Panc1 (cell line): Measurements from ENCODE around the gene C1RL.

Source experiments
- REST ChIP-seq, 2 experiments: IDR thresholded peaks; 2 replicates each; pipeline ENCODE4 v1.6.1; 2011 to 2012; ENCODE audit warnings: low read depth in 2 of 2, control low read depth in 1 of 2, low read length in 1 of 2, mild to moderate bottlenecking in 1 of 2, moderate library complexity in 1 of 2; ENCODE audit not compliant: insufficient read depth in 1 of 2
- TF ChIP-seq, protein P1 (sequence below): fragments of 450-650 bp; IDR thresholded peaks from 2 replicates; pipeline ENCODE4 v1.5.1; 2017; ENCODE audit warnings: mild to moderate bottlenecking

GRCh38 chr12:7152818-7153217 is 43.8 kb upstream of the C1RL start:
- TF ChIP-seq, protein P1, sequence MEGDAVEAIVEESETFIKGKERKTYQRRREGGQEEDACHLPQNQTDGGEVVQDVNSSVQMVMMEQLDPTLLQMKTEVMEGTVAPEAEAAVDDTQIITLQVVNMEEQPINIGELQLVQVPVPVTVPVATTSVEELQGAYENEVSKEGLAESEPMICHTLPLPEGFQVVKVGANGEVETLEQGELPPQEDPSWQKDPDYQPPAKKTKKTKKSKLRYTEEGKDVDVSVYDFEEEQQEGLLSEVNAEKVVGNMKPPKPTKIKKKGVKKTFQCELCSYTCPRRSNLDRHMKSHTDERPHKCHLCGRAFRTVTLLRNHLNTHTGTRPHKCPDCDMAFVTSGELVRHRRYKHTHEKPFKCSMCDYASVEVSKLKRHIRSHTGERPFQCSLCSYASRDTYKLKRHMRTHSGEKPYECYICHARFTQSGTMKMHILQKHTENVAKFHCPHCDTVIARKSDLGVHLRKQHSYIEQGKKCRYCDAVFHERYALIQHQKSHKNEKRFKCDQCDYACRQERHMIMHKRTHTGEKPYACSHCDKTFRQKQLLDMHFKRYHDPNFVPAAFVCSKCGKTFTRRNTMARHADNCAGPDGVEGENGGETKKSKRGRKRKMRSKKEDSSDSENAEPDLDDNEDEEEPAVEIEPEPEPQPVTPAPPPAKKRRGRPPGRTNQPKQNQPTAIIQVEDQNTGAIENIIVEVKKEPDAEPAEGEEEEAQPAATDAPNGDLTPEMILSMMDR: no peak
- TF ChIP-seq REST (IDR thresholded peaks at IDR 0.05; ENCODE audit: insufficient read depth in 1 of 2, low read depth in 2 of 2, low read length in 1 of 2): no peak
